Left lung (tissue), 10 donors: ENCODE data around the gene WBP1. TPM values are rescaled to one million over a fixed set of nuclear protein-coding genes. Genes with fewer than 3 reads are reported as not detected.

Source experiments
- ATAC-seq: fragments of 200-7000 bp; cut with Tn5 transposase; one replicate; pipeline ENCODE4 v1.9.1; 2020; ENCODE audit warnings: moderate library complexity
- DNase-seq, 4 donors: peaks; one replicate each; pipeline ENCODE4 v3.0.0-alpha.2; 2013 to 2020
- H3K27ac ChIP-seq, 2 donors: fragments of 200-600 bp; sonication (generic) in 1 of 2; one replicate each; pipeline versions ENCODE4 v1.5.0 to v1.8.0; 2020 to 2021
- H3K27me3 ChIP-seq, 2 donors: fragments of 200-600 bp; sonication (generic) in 1 of 2; one replicate each; pipeline versions ENCODE4 v1.5.0 to v1.8.0; 2020 to 2021
- H3K36me3 ChIP-seq, 2 donors: fragments of 200-600 bp; sonication (generic) in 1 of 2; one replicate each; pipeline versions ENCODE4 v1.5.0 to v1.8.0; 2020 to 2021
- H3K4me1 ChIP-seq, 2 donors: fragments of 200-600 bp; one replicate each; pipeline ENCODE4 v1.8.0; 2021
- H3K4me3 ChIP-seq, 2 donors: fragments of 200-600 bp; sonication (generic) in 1 of 2; one replicate each; pipeline versions ENCODE4 v1.5.0 to v1.8.0; 2020 to 2021; ENCODE audit warnings: mild to moderate bottlenecking in 1 of 2
- H3K9me3 ChIP-seq, 2 donors: fragments of 200-600 bp; sonication (generic) in 1 of 2; one replicate each; pipeline versions ENCODE4 v1.5.0 to v1.8.0; 2020 to 2021
- intact Hi-C, 2 donors: fragments of 100-400 bp; cut with DNase I; formaldehyde crosslinking; loops; one replicate each; pipeline versions ENCODE4 v1.11.2 to v1.14.2; 2022
- polyA plus RNA-seq, 6 donors: library from polyadenylated mRNA; unstranded; fragments of 120-200 nt; gene quantifications; one replicate each; pipeline ENCODE4 v1.2.1, GENCODE V29; 2013; ENCODE audit not compliant: insufficient read length in 6 of 6
- total RNA-seq, 2 donors: library from RNA; stranded (reverse); fragmentation: NEBNext Ultra II Directional; extraction: Animal tissue kit (Norgen Biotek cat#: 25700); gene quantifications; one replicate each; pipeline ENCODE4 v1.2.1, GENCODE V29; 2021
- TF ChIP-seq, protein P1 (sequence below), 2 donors: fragments of 200-600 bp; sonication (generic) in 1 of 2; IDR thresholded peaks; one replicate each; pipeline versions ENCODE4 v1.5.0 to v1.8.0; 2021; ENCODE audit warnings: antibody characterized with exemption in 2 of 2
- donor health status: DM: no; HTN: yes; CAD: no.
- donor health status: DM: no; HTN: no; CAD: no.

WBP1 gene
- total and polyA plus RNA-seq, 8 donors = 38.7 to 122 (median 108) TPM

GRCh38 chr2:74471332-74472065 lies 13.3 kb downstream of the WBP1 start:
- TF ChIP-seq, protein P1, sequence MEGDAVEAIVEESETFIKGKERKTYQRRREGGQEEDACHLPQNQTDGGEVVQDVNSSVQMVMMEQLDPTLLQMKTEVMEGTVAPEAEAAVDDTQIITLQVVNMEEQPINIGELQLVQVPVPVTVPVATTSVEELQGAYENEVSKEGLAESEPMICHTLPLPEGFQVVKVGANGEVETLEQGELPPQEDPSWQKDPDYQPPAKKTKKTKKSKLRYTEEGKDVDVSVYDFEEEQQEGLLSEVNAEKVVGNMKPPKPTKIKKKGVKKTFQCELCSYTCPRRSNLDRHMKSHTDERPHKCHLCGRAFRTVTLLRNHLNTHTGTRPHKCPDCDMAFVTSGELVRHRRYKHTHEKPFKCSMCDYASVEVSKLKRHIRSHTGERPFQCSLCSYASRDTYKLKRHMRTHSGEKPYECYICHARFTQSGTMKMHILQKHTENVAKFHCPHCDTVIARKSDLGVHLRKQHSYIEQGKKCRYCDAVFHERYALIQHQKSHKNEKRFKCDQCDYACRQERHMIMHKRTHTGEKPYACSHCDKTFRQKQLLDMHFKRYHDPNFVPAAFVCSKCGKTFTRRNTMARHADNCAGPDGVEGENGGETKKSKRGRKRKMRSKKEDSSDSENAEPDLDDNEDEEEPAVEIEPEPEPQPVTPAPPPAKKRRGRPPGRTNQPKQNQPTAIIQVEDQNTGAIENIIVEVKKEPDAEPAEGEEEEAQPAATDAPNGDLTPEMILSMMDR (IDR thresholded peaks at IDR 0.05) = no peak
- DNase-seq = peak in 1 of 4 donors; percentile 23
- peak overlapping the region; percentile 93 to 94 for H3K27ac ChIP-seq
- intact Hi-C loops = no loop called here
- peaks cover 0 to 18% of the 10 kb centered on the region in 2 donors for H3K36me3 ChIP-seq
- ATAC-seq = no peak
- H3K9me3 ChIP-seq = no peaks in the 10 kb centered on the region
- no peaks in the 10 kb centered on the region for H3K27me3 ChIP-seq
- peak overlapping the region; percentile 70 to 77 for H3K4me3 ChIP-seq
- peaks cover 9 to 24% of the 10 kb centered on the region in 2 donors for H3K4me1 ChIP-seq

GRCh38 chr2:74472086-74472944 lies 14.1 kb downstream of the WBP1 start, which contains the start of gene MRPL53:
TSS of gene MRPL53 (minus strand) at chr2:74472680. CDS start at chr2:74472660, 20 bp downstream.
- Histone ChIP-seq H3K27ac (peak within 1 kb of the TSS; percentile 93 to 94), H3K4me3 (peak within 1 kb of the TSS; percentile 70 to 77), H3K36me3 (peaks cover 0 to 18% of the 10 kb centered on the region in 2 donors), H3K27me3 (no peaks in the 10 kb centered on the region), H3K9me3 (no peaks in the 10 kb centered on the region), H3K4me1 (peaks cover 15 to 31% of the 10 kb centered on the region in 2 donors)
- DNase-seq = peak; percentile 94 to 96 (median 96)
- peak; percentile 95 for ATAC-seq
- TF ChIP-seq, protein P1 (IDR thresholded peaks at IDR 0.05) = no peak
- intact Hi-C loops = no loop called here

DNA sequence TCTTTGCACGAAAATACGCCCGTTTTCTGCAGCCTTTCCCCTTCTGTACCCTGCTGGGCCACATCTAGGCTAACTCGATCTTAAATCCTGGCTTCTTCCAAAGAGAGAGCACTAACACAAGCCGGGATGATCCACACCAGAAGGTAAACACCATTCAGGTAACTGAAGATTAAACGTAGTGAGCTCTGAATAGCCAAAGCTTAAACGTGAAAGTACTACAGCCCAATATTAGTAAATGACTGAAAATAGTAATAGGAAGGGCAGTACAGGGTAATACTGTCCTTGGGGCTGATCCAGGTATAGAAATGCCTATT lies 14.7 kb downstream of the WBP1 start:
- Histone ChIP-seq H3K4me1 (peaks cover 15 to 34% of the 10 kb centered on the region in 2 donors), H3K9me3 (no peaks in the 10 kb centered on the region), H3K4me3 (peak overlapping the region; percentile 70 to 77), H3K36me3 (peaks cover 0 to 18% of the 10 kb centered on the region in 2 donors), H3K27me3 (no peaks in the 10 kb centered on the region), H3K27ac (peak overlapping the region; percentile 93 to 94)
- intact Hi-C loops = no loop called here
- DNase-seq (no peak), ATAC-seq (peak; percentile 4)
- TF ChIP-seq, protein P1 (IDR thresholded peaks at IDR 0.05) = no peak

DNA sequence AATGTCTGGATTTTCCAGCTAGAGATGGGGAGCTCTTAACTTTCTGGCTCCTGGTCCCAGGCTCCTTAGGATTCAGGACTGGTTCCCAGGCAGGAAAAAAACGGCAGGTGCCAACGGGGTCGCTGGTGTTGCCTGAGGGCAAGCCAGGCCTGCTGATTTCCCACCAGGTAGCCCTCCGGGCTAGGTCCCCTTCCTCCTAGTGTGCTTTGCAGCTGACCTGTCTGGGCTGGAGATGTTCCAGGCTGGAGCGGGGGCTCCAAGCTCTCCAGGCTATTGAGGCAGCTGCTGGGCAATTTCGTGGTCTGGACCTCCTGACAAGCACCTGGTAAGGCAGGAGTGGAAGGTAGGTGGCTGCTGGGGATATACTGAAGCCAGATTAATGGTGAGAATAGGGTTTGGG lies 16.2 kb downstream of the WBP1 start:
- intact Hi-C loops = no loop called here
- Histone ChIP-seq H3K27me3 (no peaks in the 10 kb centered on the region), H3K4me3 (no peak overlapping the region), H3K9me3 (no peaks in the 10 kb centered on the region), H3K36me3 (peaks cover 0 to 28% of the 10 kb centered on the region in 2 donors), H3K27ac (no peak overlapping the region), H3K4me1 (peaks cover 15 to 37% of the 10 kb centered on the region in 2 donors)
- peak in 1 of 4 donors; percentile 39 for DNase-seq
- no peak for ATAC-seq
- TF ChIP-seq, protein P1 (IDR thresholded peaks at IDR 0.05) = no peak

GRCh38 chr2:74474899-74475298 lies 16.7 kb downstream of the WBP1 start:
- Histone ChIP-seq H3K9me3 (no peaks in the 10 kb centered on the region), H3K4me1 (peaks cover 15 to 40% of the 10 kb centered on the region in 2 donors), H3K27me3 (no peaks in the 10 kb centered on the region), H3K4me3 (no peak overlapping the region), H3K36me3 (peaks cover 0 to 31% of the 10 kb centered on the region in 2 donors), H3K27ac (no peak overlapping the region)
- intact Hi-C loops = no loop called here
- peak in 1 of 4 donors; percentile 39 for DNase-seq
- TF ChIP-seq, protein P1 (IDR thresholded peaks at IDR 0.05) = no peak
- ATAC-seq = no peak
